Sigmoid colon (tissue), 7 donors: ENCODE results near the gene MOCS1. TPM values are rescaled to one million over a fixed set of nuclear protein-coding genes. Genes with fewer than 3 reads are reported as not detected.

ENCODE experiments used
- DNase-seq: peaks from one replicate; pipeline ENCODE4 v3.0.0-alpha.2; 2019
- H3K27ac ChIP-seq, 4 donors: fragments of 200-600 bp; sonication (generic); one replicate each; pipeline ENCODE4 v1.5.1; 2016 to 2019; ENCODE audit warnings: mild to moderate bottlenecking in 1 of 4
- H3K27me3 ChIP-seq, 3 donors: fragments of 200-600 bp; sonication (generic); one replicate each; pipeline ENCODE4 v1.5.1; 2019; ENCODE audit warnings: mild to moderate bottlenecking in 1 of 3
- H3K36me3 ChIP-seq, 4 donors: fragments of 200-600 bp; sonication (generic); one replicate each; pipeline ENCODE4 v1.5.1; 2016 to 2019
- H3K4me1 ChIP-seq, 4 donors: fragments of 200-600 bp; sonication (generic); one replicate each; pipeline ENCODE4 v1.5.1; 2017 to 2019
- H3K4me3 ChIP-seq, 4 donors: fragments of 200-600 bp; sonication (generic); one replicate each; pipeline ENCODE4 v1.5.1; 2017 to 2019; ENCODE audit warnings: mild to moderate bottlenecking in 2 of 4, moderate library complexity in 1 of 4
- H3K9me3 ChIP-seq, 4 donors: fragments of 200-600 bp in 3 of 4; sonication (generic) in 3 of 4; one replicate each; pipeline versions ENCODE4 v1.5.1 to v1.6.1; 2013 to 2019
- CTCF ChIP-seq, 4 experiments: fragments of 450-650 bp in 3 of 4; fragments of 200-600 bp in 1 of 4; IDR thresholded peaks; one replicate each; pipeline ENCODE4 v1.5.1; 2016 to 2019; ENCODE audit warnings: antibody characterized with exemption in 4 of 4, mild to moderate bottlenecking in 3 of 4, moderate library complexity in 2 of 4
- EP300 ChIP-seq, 4 donors: sonication (generic); formaldehyde crosslinking; IDR thresholded peaks; one replicate each; pipeline ENCODE4 v1.6.1; 2017; ENCODE audit warnings: antibody characterized with exemption in 4 of 4
- POLR2A ChIP-seq, 2 donors: fragments of 450-650 bp; IDR thresholded peaks; one replicate each; pipeline ENCODE4 v1.6.1; 2016; ENCODE audit warnings: antibody characterized with exemption in 2 of 2, mild to moderate bottlenecking in 2 of 2, moderate library complexity in 2 of 2
- POLR2AphosphoS5 ChIP-seq, 4 donors: sonication (generic); formaldehyde crosslinking; IDR thresholded peaks; one replicate each; pipeline ENCODE4 v1.6.1; 2017; ENCODE audit warnings: antibody characterized with exemption in 4 of 4
- WGBS, 2 donors: extraction: QIAGEN DNeasy Blood & Tissue Kit; methylation state at CpG; one replicate each; pipeline ENCODE4 v1.1.7; 2013; 5-methylcytosine and 5-hydroxymethylcytosine counted together
- intact Hi-C: fragments of 100-400 bp; cut with DNase I; formaldehyde crosslinking; loops from one replicate; pipeline ENCODE4 v1.15.1; 2023
- polyA plus RNA-seq, 3 donors: library from polyadenylated mRNA; stranded (reverse); fragments of 200-250 nt; gene quantifications; one replicate each; pipeline ENCODE4 v1.2.3, GENCODE V29; 2013
- total RNA-seq, 4 donors: library from RNA; depleted of rRNA; stranded (reverse); fragments of >200 nt; gene quantifications; one replicate each; pipeline ENCODE4 v1.1.0, GENCODE V29; 2016
- donor health status: healthy with polysubstance abuse.
- donor health status: Bipolar disorder and iron deficiency.
- donor health status: healthy.

MOCS1 gene
- total and polyA plus RNA-seq, 7 donors = 11.9 to 16.2 (median 13.8) TPM

- WGBS, 2 donors = 94 to 96% methylated on average over 3 of the region's 3 CpGs
- Histone ChIP-seq H3K9me3 (no peaks in the 10 kb centered on the region), H3K27me3 (no peaks in the 10 kb centered on the region), H3K4me3 (no peak overlapping the region), H3K27ac (no peak overlapping the region), H3K4me1 (no peaks in the 10 kb centered on the region), H3K36me3 (peaks cover 14 to 87% (median 49%) of the 10 kb centered on the region in 4 donors)
- TF ChIP-seq EP300 (IDR thresholded peaks at IDR 0.05) (no peak), POLR2A (IDR thresholded peaks at IDR 0.05) (no peak), CTCF (IDR thresholded peaks at IDR 0.05) (no peak), POLR2AphosphoS5 (IDR thresholded peaks at IDR 0.05) (no peak)
- DNase-seq = no peak
- intact Hi-C loops = no loop called here
These were observed 63.3 kb downstream of the MOCS1 start for GRCh38 chr6:39870950-39871349.

GRCh38 chr6:39867592-39867991 is 66.7 kb downstream of the MOCS1 start:
- Histone ChIP-seq H3K9me3 (no peaks in the 10 kb centered on the region), H3K36me3 (peaks cover 10 to 66% (median 36%) of the 10 kb centered on the region in 4 donors), H3K27me3 (no peaks in the 10 kb centered on the region), H3K27ac (no peak overlapping the region), H3K4me1 (no peaks in the 10 kb centered on the region), H3K4me3 (no peak overlapping the region)
- WGBS, 2 donors = 71 to 82% methylated on average over 6 of the region's 6 CpGs
- DNase-seq = peak; percentile 60
- TF ChIP-seq EP300 (IDR thresholded peaks at IDR 0.05) = no peak
- no peak for TF ChIP-seq POLR2A (IDR thresholded peaks at IDR 0.05)
- TF ChIP-seq CTCF (IDR thresholded peaks at IDR 0.05) = no peak
- TF ChIP-seq POLR2AphosphoS5 (IDR thresholded peaks at IDR 0.05) = no peak
- intact Hi-C loops = no loop called here

- Histone ChIP-seq H3K4me1 (no peaks in the 10 kb centered on the region), H3K27ac (peak overlapping the region in 1 of 4 donors; percentile 22), H3K27me3 (no peaks in the 10 kb centered on the region), H3K9me3 (no peaks in the 10 kb centered on the region), H3K4me3 (no peak overlapping the region), H3K36me3 (peaks cover 8 to 61% (median 39%) of the 10 kb centered on the region in 4 donors)
- 45 to 51% methylated on average over 15 of the region's 15 CpGs for WGBS, 2 donors
- peak; percentile 84 for DNase-seq
- TF ChIP-seq POLR2A (IDR thresholded peaks at IDR 0.05) (no peak), EP300 (IDR thresholded peaks at IDR 0.05) (no peak), CTCF (IDR thresholded peaks at IDR 0.05) (peak; percentile 22 to 77 (median 58))
- intact Hi-C loops = no loop called here
These were observed 69.0 kb downstream of the MOCS1 start for GRCh38 chr6:39865011-39865888.

- intact Hi-C loops = no loop called here
- TF ChIP-seq CTCF (IDR thresholded peaks at IDR 0.05) = no peak
- no peak for TF ChIP-seq EP300 (IDR thresholded peaks at IDR 0.05)
- no peak for TF ChIP-seq POLR2A (IDR thresholded peaks at IDR 0.05)
- no peaks in the 10 kb centered on the region for H3K9me3 ChIP-seq
- peak; percentile 8 for DNase-seq
- H3K36me3 ChIP-seq = peaks cover 0 to 57% (median 36%) of the 10 kb centered on the region in 4 donors
- no peaks in the 10 kb centered on the region for H3K27me3 ChIP-seq
- no peak overlapping the region for H3K4me3 ChIP-seq
- H3K27ac ChIP-seq = peak overlapping the region in 1 of 4 donors; percentile 15
- H3K4me1 ChIP-seq = no peaks in the 10 kb centered on the region
- 67 to 77% methylated on average over 3 of the region's 3 CpGs for WGBS, 2 donors
These were observed 72.6 kb downstream of the MOCS1 start for GRCh38 chr6:39861663-39862062.
